ENCODE measurements around the gene FOSL2.

The FOSL2 gene

DNA sequence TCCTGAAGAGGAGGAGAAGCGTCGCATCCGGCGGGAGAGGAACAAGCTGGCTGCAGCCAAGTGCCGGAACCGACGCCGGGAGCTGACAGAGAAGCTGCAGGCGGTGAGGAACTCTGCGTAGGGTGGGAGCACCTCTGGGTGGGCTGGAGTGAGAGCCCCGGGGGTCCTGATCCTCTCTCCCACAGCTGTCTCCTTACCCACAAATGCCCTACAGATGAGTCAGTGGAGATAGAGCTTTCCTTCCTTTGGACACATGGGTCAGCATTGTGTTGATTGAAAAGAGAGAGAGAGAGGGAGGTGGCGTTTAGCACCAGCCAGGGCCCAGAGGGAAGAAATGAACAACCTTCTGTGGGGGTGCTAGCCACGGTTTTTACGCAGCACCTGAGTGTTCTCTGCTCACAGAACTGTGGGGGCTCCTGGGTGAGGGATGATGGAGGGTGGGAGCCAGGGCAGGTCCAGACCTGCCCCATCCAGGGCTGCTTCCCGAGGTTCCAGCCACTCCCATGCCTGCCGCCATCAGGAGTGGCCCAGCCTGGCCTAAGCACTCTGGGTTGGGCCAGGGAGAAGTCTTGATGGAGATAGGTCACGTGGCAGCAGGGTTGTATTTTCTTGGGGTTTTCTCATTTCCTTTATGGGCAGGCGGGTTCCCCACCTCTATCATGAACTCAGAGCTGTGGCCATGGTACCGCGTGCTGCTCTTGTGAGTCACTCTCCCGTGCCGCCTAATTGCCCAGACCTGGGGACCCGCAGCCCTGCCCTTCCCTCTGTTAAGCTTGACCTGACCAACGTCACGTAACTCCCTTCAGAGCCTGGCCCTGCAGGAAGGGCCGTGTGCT lies 16.3 kb downstream of the FOSL2 start:
- DNase-seq: no peak

DNA sequence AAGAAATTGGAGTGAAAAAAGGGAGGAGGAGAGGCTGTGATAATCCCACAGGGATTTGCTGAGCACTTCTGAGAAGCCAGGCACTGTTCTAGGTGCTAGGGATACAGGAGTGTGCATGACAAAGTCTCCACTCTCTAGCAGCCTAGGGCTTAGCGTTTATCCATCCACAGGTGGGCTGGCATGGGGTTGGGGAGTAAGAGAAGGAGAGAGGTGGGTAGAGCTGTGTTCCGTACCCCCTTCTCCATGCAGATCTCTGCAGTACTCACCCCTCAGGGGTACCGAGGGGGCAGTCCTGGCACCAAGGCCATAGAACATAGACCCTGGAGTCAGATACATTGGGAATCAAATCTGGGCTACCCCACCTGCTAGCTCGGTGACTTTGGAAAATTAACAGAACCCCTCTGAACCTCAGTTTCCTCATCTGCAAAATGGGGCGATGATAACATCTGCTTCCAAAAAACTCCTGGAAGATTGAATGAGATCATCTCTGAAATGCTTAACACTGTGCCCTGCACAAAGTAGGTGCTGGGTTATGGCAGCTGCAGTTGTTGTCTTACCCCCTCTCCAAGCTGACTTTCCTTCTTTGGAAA lies 18.6 kb downstream of the FOSL2 start:
- no peak for DNase-seq

DNA sequence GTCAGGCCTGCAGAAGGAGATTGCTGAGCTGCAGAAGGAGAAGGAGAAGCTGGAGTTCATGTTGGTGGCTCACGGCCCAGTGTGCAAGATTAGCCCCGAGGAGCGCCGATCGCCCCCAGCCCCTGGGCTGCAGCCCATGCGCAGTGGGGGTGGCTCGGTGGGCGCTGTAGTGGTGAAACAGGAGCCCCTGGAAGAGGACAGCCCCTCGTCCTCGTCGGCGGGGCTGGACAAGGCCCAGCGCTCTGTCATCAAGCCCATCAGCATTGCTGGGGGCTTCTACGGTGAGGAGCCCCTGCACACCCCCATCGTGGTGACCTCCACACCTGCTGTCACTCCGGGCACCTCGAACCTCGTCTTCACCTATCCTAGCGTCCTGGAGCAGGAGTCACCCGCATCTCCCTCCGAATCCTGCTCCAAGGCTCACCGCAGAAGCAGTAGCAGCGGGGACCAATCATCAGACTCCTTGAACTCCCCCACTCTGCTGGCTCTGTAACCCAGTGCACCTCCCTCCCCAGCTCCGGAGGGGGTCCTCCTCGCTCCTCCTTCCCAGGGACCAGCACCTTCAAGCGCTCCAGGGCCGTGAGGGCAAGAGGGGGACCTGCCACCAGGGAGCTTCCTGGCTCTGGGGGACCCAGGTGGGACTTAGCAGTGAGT lies 19.4 kb downstream of the FOSL2 start:
- DNase-seq: no peak

DNA sequence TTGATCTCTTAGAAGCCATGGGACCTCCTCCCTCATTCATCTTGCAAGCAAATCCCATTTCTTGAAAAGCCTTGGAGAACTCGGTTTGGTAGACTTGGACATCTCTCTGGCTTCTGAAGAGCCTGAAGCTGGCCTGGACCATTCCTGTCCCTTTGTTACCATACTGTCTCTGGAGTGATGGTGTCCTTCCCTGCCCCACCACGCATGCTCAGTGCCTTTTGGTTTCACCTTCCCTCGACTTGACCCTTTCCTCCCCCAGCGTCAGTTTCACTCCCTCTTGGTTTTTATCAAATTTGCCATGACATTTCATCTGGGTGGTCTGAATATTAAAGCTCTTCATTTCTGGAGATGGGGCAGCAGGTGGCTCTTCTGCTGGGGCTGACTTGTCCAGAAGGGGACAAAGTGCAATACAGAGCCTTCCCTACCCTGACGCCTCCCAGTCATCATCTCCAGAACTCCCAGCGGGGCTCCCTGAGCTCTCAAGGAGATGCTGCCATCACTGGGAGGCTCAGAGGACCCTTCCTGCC lies 20.0 kb downstream of the FOSL2 start:
- no peak for DNase-seq

DNA sequence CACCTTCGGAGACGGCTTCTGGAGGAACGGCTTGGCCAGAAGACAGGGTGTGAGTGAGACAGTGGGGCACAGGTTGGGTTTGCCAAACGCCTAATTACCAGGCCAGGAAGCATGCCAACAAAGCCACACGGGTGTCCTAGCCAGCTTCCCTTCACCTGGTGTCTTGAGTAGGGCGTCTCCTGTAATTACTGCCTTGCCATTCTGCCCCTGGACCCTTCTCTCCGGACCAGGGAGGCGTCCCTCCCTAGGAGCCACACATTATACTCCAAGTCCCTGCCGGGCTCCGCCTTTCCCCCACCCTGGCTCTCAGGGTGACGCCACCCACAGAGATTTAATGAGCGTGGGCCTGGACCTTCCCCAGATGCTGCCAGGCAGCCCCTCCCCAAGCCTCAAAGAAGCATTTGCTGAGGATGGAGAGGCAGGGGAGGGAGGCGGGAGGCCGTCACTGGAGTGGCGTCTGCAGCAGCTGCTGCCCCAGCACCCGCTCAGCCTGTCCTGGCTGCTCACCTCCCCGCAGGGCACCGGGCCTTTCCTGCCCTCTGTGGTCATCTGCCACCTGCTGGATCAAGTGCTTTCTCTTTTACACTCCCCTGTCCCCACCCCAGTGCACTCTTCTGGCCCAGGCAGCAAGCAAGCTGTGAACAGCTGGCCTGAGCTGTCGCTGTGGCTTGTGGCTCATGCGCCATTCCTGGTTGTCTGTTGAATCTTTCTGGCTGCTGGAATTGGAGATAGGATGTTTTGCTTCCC lies 20.7 kb downstream of the FOSL2 start:
- no peak for DNase-seq

DNA sequence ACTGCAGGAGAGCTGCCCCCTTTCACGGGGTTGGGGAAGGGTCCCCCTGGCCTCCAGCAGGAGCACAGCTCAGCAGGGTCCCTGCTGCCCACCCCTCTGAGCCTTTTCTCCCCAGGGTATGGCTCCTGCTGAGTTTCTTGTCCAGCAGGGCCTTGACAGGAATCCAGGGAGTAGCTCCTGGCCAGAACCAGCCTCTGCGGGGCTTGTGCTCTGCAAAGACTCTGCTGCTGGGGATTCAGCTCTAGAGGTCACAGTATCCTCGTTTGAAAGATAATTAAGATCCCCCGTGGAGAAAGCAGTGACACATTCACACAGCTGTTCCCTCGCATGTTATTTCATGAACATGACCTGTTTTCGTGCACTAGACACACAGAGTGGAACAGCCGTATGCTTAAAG lies 21.2 kb downstream of the FOSL2 start:
- DNase-seq: no peak

DNA sequence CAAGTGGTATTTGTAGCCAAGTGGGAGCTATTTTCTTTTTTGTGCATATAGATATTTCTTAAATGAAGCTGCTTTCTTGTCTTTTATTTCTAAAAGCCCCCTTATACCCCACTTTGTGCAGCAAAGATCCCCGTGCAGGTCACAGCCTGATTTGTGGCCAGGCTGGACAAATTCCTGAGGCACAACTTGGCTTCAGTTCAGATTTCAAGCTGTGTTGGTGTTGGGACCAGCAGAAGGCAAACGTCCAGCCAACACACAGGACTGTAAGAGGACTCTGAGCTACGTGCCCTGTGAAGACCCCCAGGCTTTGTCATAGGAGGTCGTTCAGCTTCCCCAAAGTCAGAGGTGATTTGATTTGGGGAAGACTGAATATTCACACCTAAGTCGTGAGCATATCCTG lies 21.9 kb downstream of the FOSL2 start:
- DNase-seq: no peak

DNA sequence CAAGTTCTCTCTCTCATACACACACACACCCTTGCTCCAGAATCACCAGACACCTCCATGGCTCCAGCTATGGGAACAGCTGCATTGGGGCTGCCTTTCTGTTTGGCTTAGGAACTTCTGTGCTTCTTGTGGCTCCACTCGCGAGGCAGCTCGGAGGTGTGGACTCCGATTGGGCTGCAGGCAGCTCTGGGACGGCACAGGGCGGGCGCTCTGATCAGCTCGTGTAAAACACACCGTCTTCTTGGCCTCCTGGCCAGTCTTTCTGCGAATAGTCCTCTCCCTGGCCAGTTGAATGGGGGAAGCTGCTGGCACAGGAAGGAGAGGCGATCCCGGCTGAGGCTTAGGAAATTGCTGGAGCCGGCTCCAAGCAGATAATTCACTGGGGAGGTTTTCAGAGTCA lies 22.4 kb downstream of the FOSL2 start:
- no peak for DNase-seq

DNA sequence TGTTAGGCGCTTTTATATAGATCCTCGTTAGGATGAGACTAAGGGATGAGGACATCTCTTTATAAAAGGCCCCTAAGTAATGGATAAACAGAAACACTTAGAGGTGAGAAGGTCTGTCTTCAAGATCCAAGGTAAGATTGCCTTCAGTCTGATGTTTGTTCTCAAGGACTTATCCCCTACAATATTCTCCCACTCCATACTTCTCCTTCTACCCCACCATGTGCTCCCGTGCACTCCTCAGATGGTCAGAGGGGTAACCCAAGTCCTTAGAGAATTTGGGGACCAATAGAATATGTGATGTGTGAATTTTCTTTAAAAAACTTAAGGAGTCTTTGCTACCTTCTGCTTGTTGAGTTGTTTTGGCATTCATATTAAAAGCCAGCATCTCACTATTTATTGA lies 23.1 kb downstream of the FOSL2 start:
- no peak for DNase-seq

DNA sequence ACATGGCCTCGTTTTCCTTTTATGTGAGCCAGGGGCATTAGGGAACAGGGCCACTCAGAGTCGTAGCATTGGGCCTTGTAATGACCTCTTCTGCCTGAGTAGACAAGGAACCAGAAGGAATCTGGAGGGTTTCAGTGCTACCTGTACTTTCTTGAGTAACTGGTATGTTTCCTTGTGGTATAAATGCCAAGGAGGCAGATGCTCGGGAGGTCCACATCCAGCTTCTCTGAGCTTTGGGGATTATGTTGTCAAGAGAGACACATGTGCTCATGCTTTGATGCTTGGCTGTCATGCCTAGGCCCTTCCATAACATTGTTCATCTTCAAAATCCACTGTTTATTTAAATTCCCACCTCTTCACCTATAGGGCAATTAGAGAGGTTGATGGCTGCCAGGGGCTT lies 26.3 kb downstream of the FOSL2 start:
- no peak for DNase-seq

DNA sequence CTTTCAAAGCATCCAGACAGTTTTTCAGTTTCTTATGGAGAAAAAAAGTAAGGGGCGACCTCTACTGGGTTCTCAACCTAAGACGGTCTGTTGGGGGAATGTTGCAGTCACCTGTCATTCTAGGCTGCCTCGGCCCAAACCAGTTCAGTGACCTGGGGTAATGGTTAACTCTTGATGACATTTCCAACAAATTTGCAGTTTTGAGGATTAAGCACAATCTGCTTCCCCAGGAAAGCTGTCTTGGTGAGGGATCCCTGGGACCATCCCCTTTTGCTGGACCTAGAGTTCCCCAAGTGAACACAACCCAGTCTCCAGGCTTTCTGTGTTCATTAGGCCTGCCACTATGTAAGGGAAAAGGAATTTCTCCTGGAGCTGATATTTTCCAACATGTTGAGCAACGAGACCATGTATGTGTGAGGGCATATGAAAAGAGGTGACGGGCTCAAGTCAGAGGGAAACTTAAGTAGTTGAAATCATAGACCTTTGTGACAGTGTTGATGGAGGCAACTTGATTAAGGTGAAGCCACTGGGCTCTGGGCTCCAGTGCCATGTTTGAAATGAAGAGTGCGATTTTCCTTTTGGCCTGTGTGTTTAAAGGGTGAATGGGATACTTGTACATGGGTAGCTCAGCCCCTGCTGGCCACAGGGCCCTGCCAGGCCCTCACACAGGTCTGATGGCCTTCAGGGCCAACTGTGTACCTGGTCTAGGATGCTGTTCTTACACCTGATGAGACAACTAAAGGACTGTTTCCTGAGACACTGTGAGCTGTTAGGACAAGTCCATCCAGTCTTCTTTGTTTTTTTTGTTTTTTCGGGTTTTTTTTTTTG lies 27.0 kb downstream of the FOSL2 start:
- DNase-seq: no peak

DNA sequence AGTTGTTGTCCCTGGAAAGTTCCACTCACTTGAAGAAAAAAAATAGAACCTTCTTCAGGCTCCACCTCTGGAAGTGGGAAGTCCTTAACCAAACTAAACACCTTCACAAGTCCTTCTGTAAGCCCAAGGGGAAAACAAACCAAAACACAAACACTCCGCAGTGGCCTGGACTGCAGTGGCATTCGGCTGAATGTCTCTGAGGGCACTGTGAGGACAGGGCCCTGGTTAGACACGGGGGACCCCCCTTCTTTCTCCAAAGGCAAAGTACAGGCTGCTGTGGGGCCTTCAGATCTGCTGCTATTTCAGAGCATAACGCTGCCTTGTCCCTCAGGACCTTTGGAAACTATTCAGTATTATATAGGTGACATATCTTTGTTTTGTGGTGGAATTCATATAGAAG lies 28.1 kb downstream of the FOSL2 start:
- DNase-seq: no peak

DNA sequence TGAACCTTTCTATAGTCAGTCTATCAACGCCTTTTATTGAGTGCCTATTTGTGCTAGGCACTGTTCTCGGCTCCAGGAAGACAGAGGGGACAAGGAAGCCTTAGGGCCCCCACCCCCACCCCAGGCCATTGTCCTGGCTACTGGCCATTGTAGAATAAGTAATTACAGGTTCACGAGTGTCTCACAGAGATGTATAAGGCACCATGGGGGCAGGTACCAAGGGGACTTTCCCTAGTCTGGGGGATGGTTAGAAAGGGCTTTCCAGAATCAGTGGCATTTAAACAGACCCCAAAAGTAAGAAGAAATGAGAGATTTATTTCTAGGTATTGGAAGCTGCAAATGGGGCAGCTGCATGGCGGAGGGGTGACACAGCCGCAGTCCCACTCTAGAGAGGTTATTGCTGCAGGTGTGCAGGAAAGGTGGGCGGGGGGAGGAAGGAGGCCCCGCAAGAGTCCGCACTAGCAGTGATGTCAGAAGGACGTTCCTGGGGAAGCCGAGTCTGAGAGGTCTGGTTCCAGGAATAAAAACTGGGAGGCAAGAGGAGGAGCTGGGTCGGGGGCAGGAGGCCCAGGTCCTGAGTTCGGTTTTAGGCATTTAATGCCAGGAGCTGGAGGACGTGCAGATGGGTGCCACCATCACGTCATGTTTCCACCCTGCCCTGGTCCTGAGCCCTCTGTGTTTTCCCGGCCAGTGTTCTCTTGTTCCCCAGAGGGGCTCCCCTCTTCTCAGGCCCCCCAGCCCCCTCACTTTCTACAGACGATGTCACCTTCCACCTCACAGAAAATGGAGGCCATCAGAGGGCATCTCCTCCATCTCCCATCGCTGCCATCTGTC lies 30.5 kb downstream of the FOSL2 start:
- no peak for DNase-seq

DNA sequence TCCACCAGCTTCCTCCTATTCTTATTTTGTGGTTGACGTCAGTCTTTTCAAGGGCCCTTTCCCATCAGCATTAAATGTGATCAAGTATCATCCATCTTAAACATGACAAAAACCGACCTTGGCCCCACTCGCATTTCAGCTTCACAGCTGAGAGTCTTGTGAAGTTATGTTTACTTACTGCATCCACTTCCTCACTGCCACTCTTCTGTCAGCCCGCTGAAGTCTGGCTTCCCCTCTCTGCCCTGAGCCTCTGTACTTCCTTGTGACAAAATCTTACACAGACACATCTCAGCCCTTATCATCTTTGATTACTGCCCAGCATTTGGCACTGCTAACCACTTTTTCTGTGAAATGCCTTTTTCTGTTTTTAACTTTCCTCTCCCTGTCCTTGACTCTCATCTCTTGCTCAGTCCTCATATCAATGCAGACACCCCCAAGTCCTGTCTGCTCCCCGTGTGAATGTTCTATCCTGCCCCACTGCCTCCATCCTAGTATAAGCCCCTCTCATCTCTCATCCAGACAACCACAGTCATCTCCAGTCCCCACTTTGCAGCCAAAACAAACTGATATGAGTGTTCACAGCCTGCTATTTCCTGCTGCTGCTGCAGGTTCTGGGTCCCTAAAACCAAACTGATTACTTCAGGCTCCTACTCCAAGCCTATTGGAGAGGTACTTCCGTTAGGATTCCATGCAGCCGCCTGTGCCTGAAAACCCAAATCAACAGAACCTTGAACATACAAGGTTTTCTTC lies 31.4 kb downstream of the FOSL2 start:
- no peak for DNase-seq

DNA sequence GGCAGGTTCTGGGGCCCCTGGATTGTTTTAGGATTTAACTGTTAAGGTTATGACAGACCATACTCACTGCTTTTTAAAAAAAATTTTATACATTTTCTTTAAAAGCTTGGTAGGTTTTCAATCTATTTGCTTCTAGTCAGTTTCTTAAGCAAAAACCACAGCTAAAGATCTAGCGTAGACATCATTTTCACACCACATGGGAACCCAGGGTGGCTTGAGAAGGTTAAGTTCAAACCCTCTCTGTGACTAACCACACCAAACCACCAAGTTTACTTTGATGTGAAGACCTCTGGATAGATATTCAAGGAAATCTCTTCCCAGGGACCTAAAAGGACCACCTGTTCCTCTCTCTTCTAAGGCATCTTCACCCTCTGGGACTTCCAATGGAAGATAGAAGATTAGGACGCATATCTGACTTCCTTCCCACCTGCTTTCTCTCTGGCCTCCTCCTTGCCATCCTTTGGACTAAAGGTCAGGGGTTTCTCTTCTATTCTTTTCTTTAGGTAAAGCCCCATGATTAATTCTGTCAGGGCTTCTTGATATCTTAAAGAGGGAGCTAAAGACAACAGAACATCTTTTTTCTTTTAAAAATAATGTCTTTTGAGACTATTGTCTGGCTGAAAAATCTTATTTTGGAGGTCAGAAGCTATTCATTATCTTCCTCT lies 32.3 kb downstream of the FOSL2 start:
- DNase-seq: no peak

DNA sequence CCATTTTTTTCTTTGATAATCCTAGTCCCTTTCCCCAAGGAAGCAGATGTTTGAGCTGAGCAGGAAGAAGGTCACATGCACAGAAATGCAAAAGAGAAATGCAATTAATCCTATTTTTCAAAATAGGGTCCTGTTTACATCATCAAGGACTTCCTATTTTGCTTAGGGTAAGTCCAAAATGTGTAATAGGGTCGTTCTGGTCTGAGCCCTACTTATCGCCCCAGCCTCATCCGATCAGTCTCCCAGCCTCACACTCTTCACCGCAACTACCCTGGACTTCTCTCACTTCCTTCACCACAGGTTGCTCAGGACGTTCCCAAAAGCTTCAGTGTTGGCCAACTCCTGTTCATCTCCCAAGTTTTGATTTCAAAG lies 32.8 kb downstream of the FOSL2 start:
- no peak for DNase-seq

DNA sequence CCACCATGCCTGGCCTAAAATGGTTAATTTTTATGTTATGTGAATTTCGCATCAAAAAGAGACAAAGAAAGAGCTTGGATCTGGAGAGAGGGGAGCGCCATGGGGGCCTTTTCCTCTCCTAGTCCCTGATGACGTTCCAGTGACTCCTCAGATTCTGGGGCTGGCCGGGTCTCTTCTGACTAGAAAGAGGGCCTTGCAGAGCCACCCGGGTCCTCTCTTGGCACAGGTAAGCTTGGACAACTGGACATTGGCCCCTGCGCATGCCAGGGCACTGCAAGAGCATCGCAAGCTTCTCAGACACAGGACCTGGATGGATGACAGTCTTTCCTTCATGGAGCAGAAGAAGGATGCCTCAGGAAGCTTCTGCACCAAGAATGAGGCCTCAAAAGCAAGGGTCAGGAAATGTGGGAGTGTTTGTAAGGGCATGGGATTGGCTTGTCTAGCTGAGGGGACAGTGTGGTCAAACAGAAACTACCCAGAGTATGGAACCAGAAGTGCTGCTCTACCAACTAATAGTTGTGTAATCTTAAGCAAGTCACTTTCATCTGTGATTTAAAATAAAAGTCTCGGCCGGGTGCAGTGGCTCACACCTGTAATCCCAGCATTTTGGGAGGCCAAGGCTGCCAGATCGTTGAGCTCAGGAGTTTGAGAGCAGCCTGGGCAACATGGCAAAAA lies 35.2 kb downstream of the FOSL2 start:
- no peak for DNase-seq

DNA sequence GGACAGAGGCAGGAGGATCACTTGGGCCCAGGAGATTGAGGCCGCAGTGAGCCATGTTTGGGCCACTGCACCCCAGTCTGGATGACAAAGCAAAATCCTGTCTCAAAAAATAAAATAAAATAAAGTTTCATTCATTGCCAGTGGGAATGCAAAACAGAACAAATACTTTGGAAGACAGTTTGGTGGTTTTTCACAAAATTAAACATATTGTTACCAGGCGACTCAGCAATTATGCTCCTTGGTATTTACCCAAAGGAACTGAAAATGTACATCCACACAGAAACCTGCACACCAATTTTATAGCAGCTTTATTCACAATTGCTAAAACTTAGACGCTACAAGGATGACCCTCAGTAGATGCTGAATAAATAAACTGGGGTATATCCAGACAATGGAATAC lies 35.8 kb downstream of the FOSL2 start:
- DNase-seq: no peak

Data from amygdala (tissue), 56 donors.